Testis (tissue), 2 donors: ENCODE results near the gene STRAP.

ENCODE experiments used
- CTCF ChIP-seq, 3 experiments: fragments of 450-650 bp in 2 of 3; fragments of 200-600 bp in 1 of 3; sonication (generic) in 1 of 3; IDR thresholded peaks; one replicate each; pipeline ENCODE4 v1.5.1; 2016 to 2019; ENCODE audit warnings: antibody characterized with exemption in 3 of 3, mild to moderate bottlenecking in 2 of 3, moderate library complexity in 1 of 3
- POLR2A ChIP-seq: fragments of 450-650 bp; IDR thresholded peaks from one replicate; pipeline ENCODE4 v1.6.1; 2017; ENCODE audit warnings: antibody characterized with exemption, mild to moderate bottlenecking, moderate library complexity

- TF ChIP-seq CTCF (IDR thresholded peaks at IDR 0.05) (no peak), POLR2A (no peak)
Observed at GRCh38 chr12:15859116-15859515, 23.1 kb upstream of the STRAP start.
